ENCODE results near the gene PLCE1. TPM values are rescaled to one million over a fixed set of nuclear protein-coding genes. Genes with fewer than 3 reads are reported as not detected.

Gene PLCE1
- total RNA-seq, 1 donor from 2014 or later: 47.4 TPM

DNA sequence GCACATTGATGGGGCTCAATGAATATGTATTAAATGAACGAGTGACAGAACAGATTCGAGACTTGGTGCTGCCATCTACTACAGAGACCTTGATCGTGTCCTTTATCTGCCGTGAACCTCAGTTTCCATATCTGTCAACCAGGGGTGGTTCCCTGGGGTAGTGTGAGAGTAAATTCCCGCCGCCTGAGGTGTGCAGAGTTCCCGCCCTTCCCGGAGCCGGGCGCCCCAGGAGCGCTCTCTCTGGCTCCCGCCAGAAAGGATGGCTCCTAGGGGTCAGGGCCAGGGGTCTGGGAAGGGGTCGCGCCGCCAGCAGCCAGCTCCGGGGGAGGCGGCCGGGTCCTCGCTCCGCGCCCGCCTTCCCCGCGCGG, 333 bp upstream of the PLCE1 start:
- no peak for DNase-seq (ENCODE audit: low spot score)

DNA sequence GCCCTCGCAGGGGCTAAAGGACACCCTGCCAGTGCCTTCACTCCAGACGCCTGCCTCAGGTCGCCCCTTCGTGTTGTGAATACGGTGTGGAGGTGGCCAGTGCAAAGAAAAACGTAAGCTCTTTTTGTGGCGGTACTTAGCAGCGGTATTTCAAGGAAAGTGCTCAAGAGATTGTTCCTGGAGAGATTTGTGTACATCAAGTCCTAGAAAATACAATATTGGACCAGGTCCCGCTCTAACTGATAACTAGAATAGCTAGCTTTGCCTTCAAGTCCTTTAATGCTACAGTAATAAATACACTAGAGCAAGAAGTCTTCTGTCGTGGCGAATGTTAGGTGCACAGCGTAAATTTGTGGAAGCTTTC, 689 bp downstream of the PLCE1 start:
- no peak for DNase-seq (ENCODE audit: low spot score)

DNA sequence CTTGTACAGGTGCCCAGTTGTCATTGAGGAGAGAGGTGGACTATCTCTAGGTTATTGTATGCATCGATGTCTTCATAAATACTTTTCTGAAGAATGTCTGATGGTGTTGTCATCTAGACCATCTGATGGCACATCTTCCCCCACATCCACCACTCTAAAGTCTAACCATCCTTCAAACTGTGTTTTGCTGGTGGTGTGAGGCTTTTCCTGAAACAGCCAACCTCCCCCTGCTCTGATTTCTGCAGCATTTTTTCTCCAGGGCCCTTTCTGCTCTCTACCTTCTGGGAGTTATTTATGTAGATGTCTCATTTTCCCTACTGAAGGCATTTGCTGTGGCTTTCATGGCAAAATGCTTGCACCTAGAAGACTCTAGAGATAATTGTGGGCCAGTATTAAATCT, 1.5 kb downstream of the PLCE1 start:
- no peak for DNase-seq (ENCODE audit: low spot score)

DNA sequence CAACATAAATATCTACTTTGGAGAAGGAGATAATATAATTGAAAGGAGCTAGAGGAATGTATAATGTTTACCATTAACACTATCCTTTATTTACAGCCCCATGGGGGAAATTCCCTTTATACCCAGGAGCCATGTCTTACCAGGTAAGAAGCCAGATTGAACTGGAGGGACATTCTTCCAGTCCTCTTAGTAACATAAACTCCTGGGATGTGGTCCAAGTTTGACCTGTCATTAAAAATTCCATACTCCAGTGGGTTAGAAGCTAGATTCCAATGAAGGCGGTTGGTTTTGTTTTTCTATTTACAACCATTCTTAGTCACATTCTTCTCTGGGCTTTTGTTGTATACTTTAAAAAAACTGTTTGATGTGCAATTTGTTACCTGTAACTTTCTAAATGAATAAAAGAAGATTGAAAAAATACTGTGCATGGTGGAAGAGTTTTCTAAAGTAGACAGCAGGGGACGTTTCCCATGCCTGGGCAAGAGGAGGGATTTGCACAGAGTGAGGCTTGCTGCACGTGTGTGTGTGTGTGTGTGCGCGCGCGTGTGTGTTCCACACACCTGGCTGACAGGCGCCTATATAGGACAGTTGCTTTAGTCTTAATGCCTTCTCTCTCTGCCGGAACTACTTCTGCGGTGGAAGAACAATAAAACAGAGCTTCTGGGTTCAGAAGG, 2.0 kb downstream of the PLCE1 start:
- no peak for DNase-seq (ENCODE audit: low spot score)

DNA sequence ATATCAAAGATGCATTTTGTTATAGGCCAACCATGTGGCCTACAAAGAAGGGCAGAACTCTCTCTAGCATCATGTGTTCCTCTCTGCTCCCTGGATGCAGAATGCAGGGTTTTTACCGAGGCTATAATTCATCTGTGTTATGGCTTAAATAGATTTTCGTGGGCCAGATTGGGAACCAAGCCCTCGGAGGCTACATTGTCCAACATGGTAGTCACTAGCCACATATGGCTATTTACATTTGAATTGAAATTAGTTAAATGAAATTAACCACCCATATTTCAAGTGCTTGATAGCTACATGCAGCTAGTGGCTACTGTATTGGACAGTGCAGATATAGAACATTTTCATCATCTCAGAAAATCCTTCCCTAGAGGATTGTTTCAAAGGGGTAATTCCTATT, 2.8 kb downstream of the PLCE1 start:
- DNase-seq (ENCODE audit: low spot score): no peak

DNA sequence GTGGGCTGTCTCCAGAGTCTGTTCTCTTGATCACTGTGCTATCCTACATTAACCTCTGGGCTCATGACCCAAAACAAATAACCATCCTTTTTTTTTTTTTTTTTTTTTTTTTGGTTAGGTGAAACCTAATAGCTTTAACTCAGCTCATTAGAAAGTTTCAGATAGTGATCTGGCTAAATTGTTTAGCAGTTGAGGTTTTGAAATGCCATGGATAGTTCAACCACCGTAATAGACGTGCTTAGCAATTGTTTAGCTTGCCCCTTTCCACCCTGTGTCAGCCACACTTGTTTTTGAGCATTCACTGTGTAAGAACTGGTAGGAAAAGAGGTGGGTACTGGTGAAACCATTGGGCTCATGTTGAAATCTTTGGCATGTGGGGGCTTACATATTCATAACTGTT, 3.8 kb downstream of the PLCE1 start:
- DNase-seq (ENCODE audit: low spot score): no peak

DNA sequence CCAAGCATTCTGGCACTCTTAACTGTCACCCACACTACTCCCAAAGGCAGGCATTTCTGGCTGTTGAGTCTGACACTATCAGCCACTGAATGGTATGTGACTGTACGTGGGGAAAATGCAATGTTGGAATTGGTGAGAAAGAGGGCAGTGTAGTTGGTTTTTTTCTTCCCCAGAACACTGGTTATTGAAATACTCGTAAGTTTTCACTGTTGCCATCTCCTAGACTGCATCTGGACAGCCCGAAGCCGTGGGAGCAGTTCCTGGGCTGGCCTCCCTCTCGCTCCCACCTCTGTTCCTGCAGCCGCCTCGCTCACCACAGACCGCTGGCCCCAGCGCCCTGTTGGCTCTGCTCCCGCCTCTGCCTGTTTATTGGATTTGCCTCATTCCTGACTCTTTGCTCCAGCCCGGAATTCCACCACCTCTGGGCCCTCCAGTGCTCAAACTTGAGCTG, 5.7 kb downstream of the PLCE1 start:
- DNase-seq (ENCODE audit: low spot score): peak; percentile 81

DNA sequence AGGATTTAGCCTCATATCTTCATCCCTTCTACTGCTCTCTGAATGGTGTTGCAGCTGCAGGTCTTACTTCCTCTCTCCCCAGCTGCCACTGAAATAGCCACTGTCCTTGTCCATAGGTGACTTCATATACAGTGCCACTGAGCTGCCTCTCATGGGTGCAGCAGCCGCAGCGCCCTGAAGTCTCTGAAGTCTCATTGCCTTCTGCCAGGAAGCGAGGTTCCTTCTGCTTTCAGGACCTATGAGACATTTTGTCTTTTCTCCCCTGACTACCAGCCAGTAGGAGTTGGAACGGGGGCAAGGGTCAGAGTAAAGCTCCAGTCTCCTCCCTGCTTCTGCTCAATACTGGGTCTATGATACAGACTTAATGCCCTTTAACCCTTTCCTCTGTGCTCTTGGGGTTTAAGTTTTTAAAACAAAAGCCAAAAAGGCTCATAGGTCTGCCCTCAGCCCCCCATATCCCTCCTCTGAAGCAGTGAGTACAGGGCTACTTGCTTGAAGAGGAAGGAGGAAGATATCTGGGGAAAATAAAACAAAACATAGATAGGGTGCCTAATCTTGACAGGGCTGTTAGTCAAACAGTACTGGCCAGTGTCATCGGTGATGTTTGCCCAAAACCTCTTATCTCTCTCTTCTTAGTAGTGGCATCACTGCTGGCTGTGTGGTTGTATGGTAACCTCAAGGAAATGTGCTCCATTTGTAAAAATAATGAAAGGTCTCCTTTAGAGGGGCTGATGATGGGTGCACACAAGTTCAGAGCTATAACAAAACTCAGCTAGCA, 7.1 kb downstream of the PLCE1 start:
- DNase-seq (ENCODE audit: low spot score): no peak

DNA sequence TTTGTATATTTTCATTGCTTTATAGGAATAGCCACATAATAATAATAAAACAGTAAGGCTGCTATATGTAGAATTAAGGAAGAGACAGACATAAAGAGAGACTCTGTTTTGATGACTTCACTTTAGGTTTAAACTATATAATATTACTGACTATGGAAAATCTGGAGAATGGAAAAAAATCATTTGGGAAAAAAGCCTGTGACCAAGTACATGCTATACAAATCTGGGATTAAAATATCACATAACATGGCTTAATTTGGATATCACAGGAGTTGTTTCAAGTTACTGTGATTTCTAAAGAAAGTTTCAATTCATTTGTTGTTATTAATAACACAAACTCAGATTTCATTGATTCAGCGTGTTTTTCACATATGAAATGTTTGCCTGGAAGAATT, 7.7 kb downstream of the PLCE1 start:
- no peak for DNase-seq (ENCODE audit: low spot score)

DNA sequence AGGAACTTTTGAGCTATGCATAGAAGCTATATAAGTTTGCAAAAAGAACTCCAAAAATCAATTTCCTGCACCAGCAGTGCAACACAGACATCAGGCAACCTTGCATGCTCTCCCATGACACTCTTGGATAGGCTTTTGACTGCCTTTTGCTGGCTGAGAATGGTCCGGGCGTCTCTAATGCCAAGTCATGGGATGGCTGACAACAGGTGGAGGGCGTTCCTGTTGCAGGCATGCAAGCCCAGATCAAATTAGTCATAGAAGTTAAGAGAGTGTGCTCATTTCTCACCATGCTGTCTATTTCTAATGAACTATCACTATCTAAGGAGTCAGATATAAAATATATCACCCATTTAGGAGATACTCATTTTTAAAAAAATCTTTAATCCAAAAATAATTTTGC, 8.4 kb downstream of the PLCE1 start:
- DNase-seq (ENCODE audit: low spot score): no peak

DNA sequence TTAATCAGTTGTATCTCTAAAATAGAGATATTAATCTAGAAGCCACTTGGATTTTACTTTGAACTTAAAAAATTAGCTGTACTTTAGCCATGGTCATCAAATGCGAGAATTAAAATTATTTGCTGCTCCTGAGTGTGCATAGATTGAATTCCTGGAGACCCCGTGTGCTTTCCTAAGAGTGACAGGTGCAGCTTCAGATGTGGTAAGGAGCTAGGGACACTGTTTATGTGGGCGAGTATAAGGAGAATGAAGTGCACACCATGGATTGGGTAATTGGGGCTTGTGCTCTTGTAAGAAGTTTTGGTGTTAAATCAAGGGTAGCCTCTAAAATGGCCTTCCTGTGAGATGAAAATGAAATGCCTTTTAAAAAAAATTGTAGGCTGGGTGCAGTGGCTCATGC, 9.8 kb downstream of the PLCE1 start:
- DNase-seq (ENCODE audit: low spot score): no peak

DNA sequence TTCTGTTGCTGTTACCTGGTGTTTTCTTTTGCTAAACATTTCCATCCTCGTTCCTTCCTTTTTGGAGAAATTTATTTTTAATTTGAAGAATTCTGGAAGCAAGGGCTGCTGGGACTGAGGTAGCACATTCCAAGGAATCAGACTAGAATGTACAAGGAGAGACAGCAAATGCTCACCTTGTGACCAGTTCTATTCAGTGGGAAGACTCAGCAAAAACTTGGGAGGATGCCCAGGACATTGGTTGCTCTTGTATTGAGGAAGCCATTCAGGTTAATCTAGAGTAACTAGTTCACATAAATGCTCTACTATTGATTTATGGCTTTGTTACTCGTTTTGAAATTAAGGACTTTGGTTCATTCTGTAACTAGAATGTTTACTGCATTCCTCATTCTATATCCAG, 11.3 kb downstream of the PLCE1 start:
- DNase-seq (ENCODE audit: low spot score): no peak

DNA sequence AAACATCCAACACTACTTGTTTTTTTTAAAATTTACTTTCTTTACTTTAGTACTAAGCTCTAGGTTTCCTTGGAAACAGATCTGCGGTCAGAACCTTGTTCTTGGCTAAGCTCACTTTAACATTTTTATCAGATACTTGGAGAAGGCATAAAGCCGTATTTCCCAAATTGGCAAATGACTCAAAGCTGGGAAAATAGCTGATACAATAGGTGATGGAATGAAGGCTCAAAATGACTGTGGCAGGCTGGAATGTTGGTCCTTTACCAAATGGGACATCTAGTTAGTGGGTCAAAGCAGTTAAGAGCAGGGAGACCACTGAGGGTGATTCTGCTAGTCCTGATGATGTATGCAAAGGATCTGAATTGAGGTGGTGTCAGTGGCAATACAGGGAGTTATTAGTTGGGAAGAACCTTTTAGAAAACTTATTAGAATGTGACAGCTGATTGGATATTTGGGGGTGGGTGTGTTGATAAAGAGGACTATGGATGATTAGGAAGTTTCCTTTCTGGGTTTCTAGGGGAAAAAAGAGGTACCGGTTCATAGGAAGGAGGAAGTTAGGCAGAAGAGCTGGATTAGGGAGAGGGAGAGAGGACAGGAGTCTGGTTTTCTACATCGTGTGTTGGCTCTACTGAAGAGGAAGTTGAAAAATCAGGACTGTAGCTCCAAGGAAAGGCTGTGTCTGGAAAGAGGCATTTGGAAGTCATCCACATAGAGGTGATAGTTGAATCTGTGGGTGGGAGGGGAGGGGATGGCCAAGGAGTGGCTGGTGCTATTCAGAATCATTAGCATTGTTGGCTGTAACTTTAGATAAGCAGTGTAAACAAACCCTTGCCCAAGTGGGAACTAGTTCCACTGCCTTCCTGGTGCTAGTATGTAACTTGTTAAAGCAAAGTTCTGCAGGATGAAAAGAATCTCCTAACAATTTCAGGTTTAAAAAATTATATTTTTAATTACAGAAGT, 13.1 kb downstream of the PLCE1 start:
- DNase-seq (ENCODE audit: low spot score): peak; percentile 52

DNA sequence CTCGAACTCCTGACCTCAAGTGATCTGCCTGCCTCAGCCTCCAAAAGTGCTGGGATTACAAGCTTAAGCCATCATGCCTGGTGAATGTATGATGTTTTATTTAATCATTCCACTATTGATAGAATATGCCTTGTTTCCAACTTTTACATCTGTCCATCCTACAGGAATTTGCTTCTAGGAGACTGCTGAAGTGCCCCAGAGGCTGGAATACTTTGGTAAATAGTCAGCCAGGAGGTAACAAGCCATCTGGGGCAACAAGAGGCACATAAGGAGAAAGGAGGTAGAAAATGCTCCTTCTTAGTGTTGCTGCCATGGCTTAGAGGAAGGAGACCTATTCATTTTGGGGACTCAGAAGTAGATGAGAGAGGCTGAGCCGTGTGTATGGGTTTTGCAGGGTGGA, 14.8 kb downstream of the PLCE1 start:
- DNase-seq (ENCODE audit: low spot score): no peak

DNA sequence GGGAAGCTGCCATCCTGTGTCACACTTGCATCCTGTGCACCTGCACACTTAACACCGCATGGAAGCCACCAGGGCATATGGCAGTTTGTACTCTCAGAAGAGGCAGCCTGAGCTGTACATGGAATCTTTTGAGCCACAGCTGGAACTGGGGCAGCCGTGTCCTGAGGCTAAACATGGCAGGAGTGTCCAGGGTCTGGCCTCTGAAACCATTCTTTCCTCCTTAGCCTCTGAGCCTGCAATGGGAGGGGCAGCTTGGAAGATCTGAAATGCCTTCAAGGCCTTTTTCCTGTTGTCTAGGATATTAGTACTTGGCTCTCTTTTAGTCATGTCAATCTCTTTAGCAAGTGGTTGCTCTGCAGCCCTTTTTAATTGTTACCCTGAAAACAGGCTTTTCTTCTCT, 16.4 kb downstream of the PLCE1 start:
- no peak for DNase-seq (ENCODE audit: low spot score)

DNA sequence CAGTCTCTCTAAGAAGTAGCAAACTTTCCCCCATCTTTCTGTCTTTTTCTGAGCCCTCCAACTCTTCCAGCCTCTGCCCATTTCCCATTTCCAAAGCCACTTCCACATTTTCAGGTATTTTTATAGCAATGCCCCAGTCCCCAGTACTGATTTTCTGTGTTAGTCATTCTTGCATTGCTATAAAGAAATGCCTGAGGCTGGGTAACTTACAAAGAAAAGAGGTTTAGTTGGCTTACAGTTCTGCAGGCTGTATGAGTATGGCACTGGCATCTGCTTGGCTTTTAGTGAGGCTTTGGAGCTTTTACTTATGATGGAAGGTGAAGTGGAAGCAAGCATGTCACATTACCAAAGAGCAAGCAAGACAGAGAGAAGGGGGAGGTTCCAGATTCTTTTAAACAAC, 17.2 kb downstream of the PLCE1 start:
- no peak for DNase-seq (ENCODE audit: low spot score)

DNA sequence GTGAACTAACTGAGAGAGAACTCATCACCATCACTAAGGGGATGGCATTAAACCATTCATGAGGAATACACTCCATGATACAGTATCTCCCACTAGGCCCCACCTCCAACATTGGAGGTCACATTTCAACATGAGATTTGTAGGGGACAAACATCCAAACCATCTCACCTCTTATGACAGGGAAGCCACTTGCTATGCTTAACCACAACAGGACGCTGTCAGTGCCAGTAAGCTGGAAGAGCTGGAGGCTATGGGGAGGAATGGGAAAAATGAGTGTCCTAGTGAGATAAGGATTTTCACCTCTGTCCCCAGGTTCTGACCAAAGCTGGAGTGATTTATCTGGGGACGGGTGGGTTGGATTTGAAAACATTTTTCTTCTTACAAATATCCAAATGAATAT, 17.6 kb downstream of the PLCE1 start:
- DNase-seq (ENCODE audit: low spot score): no peak

DNA sequence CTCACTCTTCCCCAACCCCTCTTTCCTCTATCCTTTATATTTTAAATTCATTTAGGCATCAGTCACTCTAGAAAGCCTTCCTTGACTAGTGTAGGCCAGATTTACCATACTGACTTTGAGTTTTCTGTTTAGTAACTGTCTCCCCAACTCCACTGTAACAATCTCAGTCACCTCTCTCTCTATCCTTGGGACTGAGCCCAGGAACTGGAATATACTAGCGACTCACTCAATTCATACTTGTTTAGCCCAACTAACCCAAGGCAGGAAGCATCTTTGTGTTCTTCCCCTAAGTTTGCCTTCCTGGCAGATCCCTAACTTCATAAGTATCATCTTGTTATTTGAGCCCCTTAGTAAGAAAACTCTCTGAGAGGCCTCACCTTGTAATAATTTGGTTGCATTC, 19.1 kb downstream of the PLCE1 start:
- DNase-seq (ENCODE audit: low spot score): no peak

DNA sequence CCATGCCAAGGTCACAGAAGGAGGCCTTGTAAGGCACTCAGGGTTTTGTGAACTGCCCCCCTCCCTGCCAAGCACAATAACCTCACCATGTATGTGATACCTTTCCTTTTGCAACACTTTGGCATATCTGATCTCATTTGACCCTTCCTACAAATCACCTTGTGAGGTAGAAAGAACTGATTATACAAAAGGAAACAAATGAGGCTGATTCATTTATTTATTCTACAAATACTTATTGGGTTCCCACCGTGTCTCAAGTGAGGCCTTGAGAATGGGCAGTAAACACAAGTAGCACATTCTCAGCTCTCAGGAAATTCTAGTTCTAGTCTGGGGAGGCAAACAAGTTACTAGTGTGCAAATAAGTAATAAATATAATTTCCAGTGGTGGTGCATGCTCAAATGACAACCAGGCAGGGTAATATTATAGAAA, 19.6 kb downstream of the PLCE1 start:
- DNase-seq (ENCODE audit: low spot score): no peak

DNA sequence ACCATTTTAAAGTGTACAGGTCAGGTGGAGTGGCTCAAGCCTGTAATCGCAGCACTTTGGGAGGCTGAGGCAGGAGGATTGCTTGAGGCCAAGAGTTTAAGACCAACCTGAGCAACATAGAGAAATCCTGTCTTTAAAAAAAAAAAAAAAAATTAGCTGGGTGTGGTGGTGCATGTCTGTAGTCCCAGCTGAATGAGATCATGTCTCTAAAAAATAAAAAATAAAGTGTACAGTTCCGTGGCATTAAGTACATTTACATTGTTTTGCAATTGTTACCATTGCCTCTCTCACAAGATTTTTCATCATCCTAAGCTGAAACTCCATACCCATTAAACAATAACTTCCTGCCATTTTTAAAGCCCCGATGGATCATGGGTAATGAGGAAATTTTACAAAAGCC, 20.6 kb downstream of the PLCE1 start:
- no peak for DNase-seq (ENCODE audit: low spot score)

DNA sequence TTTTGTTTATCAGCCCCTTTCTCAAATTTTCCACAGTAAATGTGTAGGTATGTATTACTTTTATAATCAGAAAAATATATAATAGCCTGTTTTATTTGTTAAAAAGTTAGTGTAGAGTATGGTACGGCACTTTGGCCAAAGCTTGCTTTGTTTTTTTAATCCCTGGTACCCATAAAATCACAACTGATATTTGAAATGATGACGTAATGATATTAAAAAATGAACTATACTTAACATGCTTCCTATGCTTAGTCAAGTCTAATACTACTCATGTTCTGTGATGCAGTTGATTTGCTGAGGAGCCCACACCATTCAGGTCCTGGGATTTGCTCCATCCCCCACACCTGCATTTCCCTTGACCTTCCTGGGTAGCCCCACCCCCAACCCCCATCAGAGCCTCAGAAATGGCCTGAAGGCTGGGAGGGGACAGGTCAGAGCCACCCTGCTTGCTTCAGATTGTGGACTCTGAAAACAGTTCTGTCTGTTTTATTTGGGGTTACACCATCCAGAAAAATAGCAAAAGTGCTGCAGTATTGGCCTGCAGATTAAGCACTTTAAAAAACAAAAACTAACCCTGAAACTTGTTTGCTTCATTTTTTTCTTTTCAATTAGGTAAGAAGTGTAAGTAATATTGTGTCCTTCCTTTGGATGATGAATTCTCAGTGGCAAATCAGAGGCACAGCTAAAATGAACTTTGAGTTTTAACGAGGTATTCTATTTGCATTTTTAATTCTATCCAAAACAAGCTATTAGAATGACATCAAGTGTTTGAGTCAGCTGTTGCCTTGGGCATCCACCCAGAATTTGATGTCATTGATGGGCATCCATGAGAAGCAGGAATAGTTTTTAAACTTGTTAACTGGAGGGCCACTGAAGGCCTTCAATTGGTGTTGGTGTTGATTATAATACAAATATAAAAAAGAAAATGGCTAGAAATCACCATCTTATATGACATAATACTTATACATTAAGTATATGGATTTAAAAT, 23.3 kb downstream of the PLCE1 start:
- no peak for DNase-seq (ENCODE audit: low spot score)
